Neural cell (in vitro differentiated cells): ENCODE data around the gene EHMT1. TPM values are rescaled to one million over a fixed set of nuclear protein-coding genes. Genes with fewer than 3 reads are reported as not detected.

Experiments
- H2AFZ ChIP-seq: fragments of 200-600, 300-800 bp; sonication (generic), shearing (Covaris generic); 2 replicates; pipeline ENCODE4 v1.6.0; 2014; ENCODE audit warnings: low read depth, mild to moderate bottlenecking, antibody characterized with exemption, low read length, moderate library complexity
- H3F3A ChIP-seq: fragments of 200-600 bp; shearing (Covaris generic); 2 replicates; pipeline ENCODE4 v1.6.1; 2016; ENCODE audit warnings: mild to moderate bottlenecking, moderate library complexity, mixed read lengths, antibody characterized with exemption, low read length; ENCODE audit not compliant: insufficient read depth, poor library complexity, severe bottlenecking
- H3K27ac ChIP-seq: fragments of 200-600, 300-800 bp; sonication (generic), shearing (Covaris generic); 2 replicates; pipeline ENCODE4 v1.5.1; 2014; ENCODE audit warnings: mild to moderate bottlenecking, low read length, moderate library complexity
- H3K27me3 ChIP-seq: fragments of 300-800, 200-600 bp; sonication (generic), shearing (Covaris generic); 2 replicates; pipeline ENCODE4 v1.6.0; 2014; ENCODE audit warnings: mild to moderate bottlenecking, low read depth, low read length, moderate library complexity; ENCODE audit not compliant: insufficient read depth
- H3K36me3 ChIP-seq: fragments of 300-800, 200-600 bp; sonication (generic), shearing (Covaris generic); 2 replicates; pipeline ENCODE4 v1.5.1; 2014; ENCODE audit warnings: mild to moderate bottlenecking, antibody characterized with exemption, low read length, moderate library complexity; ENCODE audit not compliant: insufficient read depth
- H3K4me2 ChIP-seq: fragments of 300-800, 200-600 bp; sonication (generic), shearing (Covaris generic); 2 replicates; pipeline ENCODE4 v1.6.0; 2014; ENCODE audit warnings: mild to moderate bottlenecking, low read length
- H3K4me3 ChIP-seq: fragments of 300-800, 200-600 bp; sonication (generic), shearing (Covaris generic); 2 replicates; pipeline ENCODE4 v1.5.1; 2014; ENCODE audit warnings: mild to moderate bottlenecking, low read length, moderate library complexity
- H3K79me2 ChIP-seq: fragments of 200-600 bp; shearing (Covaris generic); replicated peaks from 2 replicates; pipeline ENCODE4 v1.6.0; 2014; ENCODE audit warnings: mild to moderate bottlenecking, low read length, moderate library complexity; ENCODE audit not compliant: insufficient read depth
- H3K9ac ChIP-seq: fragments of 300-800, 200-600 bp; sonication (generic), shearing (Covaris generic); 2 replicates; pipeline ENCODE4 v1.6.1; 2016; ENCODE audit warnings: mild to moderate bottlenecking, low read length, mixed read lengths
- H3K9me2 ChIP-seq: fragments of 200-600 bp; shearing (Covaris generic); 2 replicates; pipeline ENCODE4 v1.6.1; 2016; ENCODE audit warnings: mild to moderate bottlenecking, low read length, mixed read lengths; ENCODE audit not compliant: insufficient read depth
- H3K9me3 ChIP-seq: fragments of 200-600, 300-800 bp; sonication (generic), shearing (Covaris generic); 2 replicates; pipeline ENCODE4 v1.6.1; 2016; ENCODE audit warnings: mild to moderate bottlenecking, mixed run types, low read length, moderate library complexity, mixed read lengths
- H4K20me1 ChIP-seq: fragments of 200-600 bp; shearing (Covaris generic); 2 replicates; pipeline ENCODE4 v1.6.1; 2016; ENCODE audit warnings: mild to moderate bottlenecking, mixed run types; ENCODE audit not compliant: insufficient read depth
- CTCF ChIP-seq: fragments of 450-650 bp; IDR thresholded peaks from 2 replicates; pipeline ENCODE4 v1.5.1; 2014; ENCODE audit warnings: antibody characterized with exemption, mild to moderate bottlenecking, moderate library complexity; ENCODE audit not compliant: poor library complexity, severe bottlenecking
- EP300 ChIP-seq: fragments of 450-650 bp; conservative IDR thresholded peaks from 2 replicates; pipeline ENCODE4 v1.6.1; 2014; ENCODE audit warnings: antibody characterized with exemption, mild to moderate bottlenecking, moderate library complexity; ENCODE audit not compliant: poor library complexity, severe bottlenecking
- EZH2 ChIP-seq: fragments of 200-600, 300-800 bp; shearing (Covaris generic), sonication (generic); IDR thresholded peaks from 2 replicates; pipeline ENCODE4 v1.6.1; 2014; ENCODE audit warnings: antibody characterized with exemption, low read length, borderline replicate concordance, mild to moderate bottlenecking; ENCODE audit not compliant: insufficient read depth, poor library complexity, severe bottlenecking
- MXI1 ChIP-seq: fragments of 450-650 bp; conservative IDR thresholded peaks from 2 replicates; pipeline ENCODE4 v1.6.1; 2014; ENCODE audit warnings: antibody characterized with exemption, mild to moderate bottlenecking; ENCODE audit not compliant: poor library complexity, severe bottlenecking
- POLR2AphosphoS5 ChIP-seq: IDR thresholded peaks from 2 replicates; pipeline ENCODE4 v1.6.1; 2012
- RAD21 ChIP-seq: fragments of 450-650 bp; conservative IDR thresholded peaks from 2 replicates; pipeline ENCODE4 v1.6.1; 2014; ENCODE audit warnings: antibody characterized with exemption, mild to moderate bottlenecking, moderate library complexity
- SMC3 ChIP-seq: fragments of 450-650 bp; conservative IDR thresholded peaks from 2 replicates; pipeline ENCODE4 v1.6.1; 2014; ENCODE audit warnings: antibody characterized with exemption, mild to moderate bottlenecking, moderate library complexity; ENCODE audit not compliant: poor library complexity
- TAF1 ChIP-seq: IDR thresholded peaks from 2 replicates; pipeline ENCODE4 v1.6.1; 2012; ENCODE audit warnings: low read depth
- polyA plus RNA-seq: library from polyadenylated mRNA; depleted of rRNA; stranded (reverse); fragments of >200 nt; gene quantifications from 2 replicates; pipeline ENCODE4 v1.2.3, GENCODE V29; 2014
- TF ChIP-seq, protein P1 (sequence below): IDR thresholded peaks from 2 replicates; pipeline ENCODE4 v1.6.1; 2012; ENCODE audit warnings: borderline replicate concordance

The EHMT1 gene
- polyA plus RNA-seq, 1 donor from 2014 or later: 53.0 TPM

- H3K4me3 ChIP-seq: no peak overlapping the region
- no peak overlapping the region for H2AFZ ChIP-seq
- H3K9me2 ChIP-seq: no peaks in the 10 kb centered on the region
- no peaks in the 10 kb centered on the region for H3K9me3 ChIP-seq
- TF ChIP-seq EZH2 (no peak), POLR2AphosphoS5 (no peak), TAF1 (no peak), CTCF (no peak), RAD21 (no peak), MXI1 (no peak), SMC3 (no peak), EP300 (no peak)
- TF ChIP-seq, protein P1, sequence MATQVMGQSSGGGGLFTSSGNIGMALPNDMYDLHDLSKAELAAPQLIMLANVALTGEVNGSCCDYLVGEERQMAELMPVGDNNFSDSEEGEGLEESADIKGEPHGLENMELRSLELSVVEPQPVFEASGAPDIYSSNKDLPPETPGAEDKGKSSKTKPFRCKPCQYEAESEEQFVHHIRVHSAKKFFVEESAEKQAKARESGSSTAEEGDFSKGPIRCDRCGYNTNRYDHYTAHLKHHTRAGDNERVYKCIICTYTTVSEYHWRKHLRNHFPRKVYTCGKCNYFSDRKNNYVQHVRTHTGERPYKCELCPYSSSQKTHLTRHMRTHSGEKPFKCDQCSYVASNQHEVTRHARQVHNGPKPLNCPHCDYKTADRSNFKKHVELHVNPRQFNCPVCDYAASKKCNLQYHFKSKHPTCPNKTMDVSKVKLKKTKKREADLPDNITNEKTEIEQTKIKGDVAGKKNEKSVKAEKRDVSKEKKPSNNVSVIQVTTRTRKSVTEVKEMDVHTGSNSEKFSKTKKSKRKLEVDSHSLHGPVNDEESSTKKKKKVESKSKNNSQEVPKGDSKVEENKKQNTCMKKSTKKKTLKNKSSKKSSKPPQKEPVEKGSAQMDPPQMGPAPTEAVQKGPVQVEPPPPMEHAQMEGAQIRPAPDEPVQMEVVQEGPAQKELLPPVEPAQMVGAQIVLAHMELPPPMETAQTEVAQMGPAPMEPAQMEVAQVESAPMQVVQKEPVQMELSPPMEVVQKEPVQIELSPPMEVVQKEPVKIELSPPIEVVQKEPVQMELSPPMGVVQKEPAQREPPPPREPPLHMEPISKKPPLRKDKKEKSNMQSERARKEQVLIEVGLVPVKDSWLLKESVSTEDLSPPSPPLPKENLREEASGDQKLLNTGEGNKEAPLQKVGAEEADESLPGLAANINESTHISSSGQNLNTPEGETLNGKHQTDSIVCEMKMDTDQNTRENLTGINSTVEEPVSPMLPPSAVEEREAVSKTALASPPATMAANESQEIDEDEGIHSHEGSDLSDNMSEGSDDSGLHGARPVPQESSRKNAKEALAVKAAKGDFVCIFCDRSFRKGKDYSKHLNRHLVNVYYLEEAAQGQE: no peak
- no peaks in the 10 kb centered on the region for H3F3A ChIP-seq
- H3K27ac ChIP-seq: no peak overlapping the region
- H3K27me3 ChIP-seq: no peaks in the 10 kb centered on the region
- no peaks in the 10 kb centered on the region for H4K20me1 ChIP-seq
- no peak overlapping the region for H3K9ac ChIP-seq
- H3K36me3 ChIP-seq: peaks cover 13% of the 10 kb centered on the region
- no peak overlapping the region for H3K4me2 ChIP-seq
- H3K79me2 ChIP-seq: no peaks in the 10 kb centered on the region
These were observed 192.6 kb downstream of the EHMT1 start for GRCh38 chr9:137811283-137811870.

GRCh38 chr9:137812356-137813023 lies 193.7 kb downstream of the EHMT1 start:
- no peak overlapping the region for H3K27ac ChIP-seq

More at GRCh38 chr9:137812356-137813023, 193.7 kb downstream of the EHMT1 start:
- Histone ChIP-seq H3K9me3 (peaks cover 8% of the 10 kb centered on the region), H3K4me2 (no peak overlapping the region), H3K27me3 (no peaks in the 10 kb centered on the region), H2AFZ (no peak overlapping the region), H3K36me3 (peaks cover 23% of the 10 kb centered on the region), H3F3A (no peaks in the 10 kb centered on the region), H4K20me1 (no peaks in the 10 kb centered on the region), H3K9me2 (no peaks in the 10 kb centered on the region), H3K9ac (no peak overlapping the region), H3K79me2 (no peaks in the 10 kb centered on the region), H3K4me3 (no peak overlapping the region)
- no peak for TF ChIP-seq EP300
- TF ChIP-seq TAF1: no peak
- no peak for TF ChIP-seq CTCF
- TF ChIP-seq MXI1: no peak
